D341Med (cell line): ENCODE data around the gene RHOH.

Experiments used
- DNase-seq: peaks from one replicate; pipeline ENCODE4 v3.0.0; 2012; ENCODE audit warnings: low spot score

Gene RHOH

DNA sequence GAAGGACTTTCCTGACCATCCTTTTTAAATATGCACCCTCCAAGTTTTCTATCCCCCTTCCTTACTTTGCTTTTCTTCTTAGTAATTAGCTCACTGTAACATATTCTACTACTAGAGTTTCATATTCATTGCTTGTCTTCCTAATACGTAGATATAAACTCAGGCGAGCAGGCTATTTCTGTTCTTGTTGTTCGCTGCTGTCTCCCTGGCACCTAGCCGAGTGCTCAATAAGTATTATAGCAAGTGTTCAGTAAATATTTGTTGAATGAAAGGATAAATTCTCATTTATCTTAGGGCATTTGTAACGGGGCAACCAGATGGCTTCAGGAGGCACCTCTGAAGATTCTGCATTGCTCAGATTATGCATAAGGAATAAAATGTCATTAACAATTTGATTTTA lies 6.8 kb upstream of the RHOH start:
- DNase-seq: no peak

DNA sequence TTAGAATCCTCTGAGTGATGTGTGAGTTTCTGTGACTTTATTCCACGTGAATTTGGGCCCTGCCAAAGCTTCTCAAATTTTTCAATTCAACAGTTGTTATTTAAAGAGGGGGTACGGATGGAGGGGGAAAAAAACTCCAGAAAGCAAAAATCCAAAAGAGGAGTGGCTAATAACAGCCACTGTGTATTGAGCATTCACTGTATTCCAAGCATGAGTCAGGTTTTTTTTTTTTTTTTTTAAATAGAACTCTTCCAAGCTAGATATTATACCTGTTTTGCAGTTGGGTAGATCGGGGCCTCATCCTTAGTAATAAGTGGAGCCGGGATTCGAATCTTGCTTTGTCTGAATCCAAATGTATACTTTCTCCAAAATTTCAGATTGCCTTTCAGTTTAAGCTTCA lies 6.4 kb upstream of the RHOH start:
- DNase-seq: no peak

DNA sequence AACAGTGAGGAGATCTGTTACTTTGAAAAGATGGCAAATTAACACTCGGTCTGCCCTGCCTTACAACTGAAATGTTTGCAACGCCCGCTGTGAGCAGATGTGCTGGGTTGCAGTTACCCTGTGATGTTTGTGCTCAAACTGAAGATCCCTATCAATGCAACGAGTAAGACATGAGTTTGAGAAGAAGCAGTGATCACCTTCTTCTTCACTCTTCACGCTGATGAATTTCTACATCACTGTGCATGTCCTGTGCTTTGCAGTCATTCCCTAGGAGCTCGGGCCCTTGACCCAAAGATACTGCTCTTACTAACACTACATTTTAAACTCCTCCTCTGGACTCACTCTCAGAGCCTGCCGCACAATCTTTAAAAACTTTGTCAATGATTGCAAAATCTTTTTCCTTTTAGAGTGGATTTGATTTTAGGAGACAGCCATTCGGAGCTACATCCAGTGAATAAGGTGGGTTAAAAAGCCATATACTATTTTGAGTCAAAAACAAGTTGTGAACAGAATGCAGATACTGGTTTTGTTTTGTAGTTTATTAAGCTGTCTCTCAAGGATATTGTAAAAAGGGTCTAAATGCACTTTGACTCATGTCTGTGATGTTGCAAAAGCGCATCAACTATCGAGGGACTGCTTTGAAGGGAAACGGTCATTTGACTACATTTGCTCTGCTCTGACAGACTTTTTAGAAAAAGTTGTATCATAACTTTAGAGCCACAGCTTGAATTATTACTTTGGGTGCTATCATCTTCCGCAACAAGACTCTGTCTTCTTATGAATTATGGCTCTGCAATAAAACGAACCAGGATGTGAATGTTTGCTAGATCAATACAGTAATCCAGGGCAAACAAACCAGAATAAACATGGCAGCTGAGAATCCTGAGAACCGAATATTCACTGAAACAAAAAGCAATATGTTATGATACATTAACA lies 5.7 kb upstream of the RHOH start:
- DNase-seq: no peak

DNA sequence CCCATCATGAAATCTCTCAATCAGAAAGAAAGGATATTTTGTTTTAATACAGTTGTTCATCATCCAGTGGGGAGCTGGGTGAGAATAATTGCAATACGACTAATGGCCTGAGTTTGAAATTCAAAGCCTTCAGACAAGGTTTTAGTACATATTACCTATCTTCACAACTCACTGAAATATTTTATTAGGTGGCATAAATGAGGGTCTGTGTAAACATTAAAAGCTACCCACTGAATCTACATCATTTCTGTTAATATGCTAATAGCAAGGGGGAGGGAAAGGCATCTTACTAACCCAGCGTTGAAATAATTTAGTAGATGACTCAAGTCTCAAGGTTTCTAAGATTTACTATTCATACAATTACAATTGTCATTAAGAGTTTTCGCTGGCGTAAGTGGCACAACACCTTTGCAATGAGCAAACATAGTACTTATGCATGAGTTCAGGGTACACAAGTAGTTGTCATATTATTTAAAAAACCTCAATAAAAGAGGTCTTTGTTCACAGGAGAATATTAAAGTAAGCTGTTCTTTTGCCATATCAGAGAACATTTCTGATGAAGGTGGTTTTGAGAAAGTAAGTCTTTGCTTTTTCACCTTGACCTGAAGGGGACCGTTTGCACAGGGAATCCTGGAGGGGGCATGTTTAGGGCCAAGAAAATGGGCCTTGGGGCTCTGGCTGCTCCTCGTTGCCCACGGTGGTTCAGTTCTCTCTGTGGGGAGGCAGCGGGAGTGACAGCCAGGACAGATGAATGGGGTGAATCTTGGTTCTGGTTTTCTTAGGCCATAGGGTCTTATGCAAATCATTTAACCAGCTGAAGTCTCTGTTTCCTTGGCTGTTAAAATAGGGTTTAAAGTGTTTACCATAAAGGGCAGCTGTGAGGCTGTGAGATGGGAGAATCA lies 4.5 kb upstream of the RHOH start:
- no peak for DNase-seq

DNA sequence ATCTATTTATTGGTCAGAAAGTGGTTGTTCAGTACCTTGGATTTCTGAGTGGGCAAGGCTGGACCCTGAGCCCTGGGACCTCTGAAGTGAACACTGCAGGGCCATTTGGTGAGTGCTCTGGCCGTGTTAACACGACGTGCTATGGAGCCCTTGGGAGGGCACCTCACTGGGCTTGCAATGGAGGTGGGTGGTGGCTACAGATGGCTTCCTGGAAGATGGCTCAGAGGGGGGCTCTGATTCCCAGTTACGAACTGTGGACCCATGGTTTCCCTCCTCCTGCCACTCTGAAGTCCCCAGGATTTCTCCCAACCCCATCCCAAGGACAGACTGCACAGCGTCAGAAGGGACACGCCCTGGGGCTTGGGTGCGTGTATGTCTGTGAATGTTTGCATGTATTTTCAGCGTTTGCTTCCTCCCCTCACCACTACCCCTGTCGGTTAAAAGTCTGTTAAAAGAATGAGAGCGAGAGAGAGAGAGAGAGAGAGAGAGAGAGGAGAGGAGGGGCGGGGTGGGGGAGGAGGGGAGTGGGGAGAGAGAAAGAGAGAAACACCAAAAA lies 3.7 kb upstream of the RHOH start:
- no peak for DNase-seq

DNA sequence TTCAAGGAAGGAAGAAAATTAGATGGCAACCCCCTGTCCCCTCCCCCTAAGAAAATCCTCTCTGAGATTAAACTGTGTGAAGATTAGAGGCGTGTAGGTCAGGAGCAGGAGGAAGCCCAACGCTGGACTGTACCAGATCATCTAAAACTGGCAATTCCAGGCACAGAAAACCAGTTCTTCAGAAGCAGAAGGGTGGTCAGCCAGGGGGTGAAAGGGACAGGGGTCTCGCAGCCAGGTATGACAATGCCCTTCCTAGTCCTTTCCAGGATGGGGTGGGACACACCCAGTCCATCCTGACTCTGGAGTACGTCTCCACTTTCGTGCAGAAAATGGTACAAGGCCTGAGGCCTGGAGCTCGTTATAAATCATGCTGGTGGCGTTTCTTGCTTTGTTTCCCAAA lies 3.3 kb upstream of the RHOH start:
- DNase-seq: no peak

DNA sequence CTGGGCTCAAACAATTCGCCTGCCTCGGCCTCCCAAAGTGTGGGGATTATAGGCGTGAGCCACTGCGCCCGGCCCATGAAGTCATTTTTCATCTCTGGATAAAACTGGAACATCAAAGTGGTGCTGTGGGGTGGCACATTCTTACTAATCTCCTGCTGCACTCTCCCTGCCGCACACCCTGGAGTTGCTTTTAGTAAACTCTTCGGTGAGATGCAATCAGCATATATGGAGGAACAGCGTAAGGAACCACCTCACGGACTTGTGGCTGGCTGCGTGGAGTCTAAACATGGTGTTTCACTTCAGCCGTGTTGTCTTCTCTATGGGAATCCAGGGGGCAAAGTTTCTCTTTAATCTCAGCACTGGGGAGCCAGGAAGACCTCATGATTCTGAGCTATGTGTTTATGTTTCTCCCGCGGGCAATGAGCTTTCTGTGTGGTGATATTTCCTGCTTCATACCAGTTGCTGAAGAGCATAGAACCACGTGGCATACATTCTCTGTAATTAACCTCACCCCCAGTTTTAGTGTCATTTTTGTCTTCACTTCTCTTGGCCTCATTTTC lies 2.1 kb upstream of the RHOH start:
- no peak for DNase-seq

DNA sequence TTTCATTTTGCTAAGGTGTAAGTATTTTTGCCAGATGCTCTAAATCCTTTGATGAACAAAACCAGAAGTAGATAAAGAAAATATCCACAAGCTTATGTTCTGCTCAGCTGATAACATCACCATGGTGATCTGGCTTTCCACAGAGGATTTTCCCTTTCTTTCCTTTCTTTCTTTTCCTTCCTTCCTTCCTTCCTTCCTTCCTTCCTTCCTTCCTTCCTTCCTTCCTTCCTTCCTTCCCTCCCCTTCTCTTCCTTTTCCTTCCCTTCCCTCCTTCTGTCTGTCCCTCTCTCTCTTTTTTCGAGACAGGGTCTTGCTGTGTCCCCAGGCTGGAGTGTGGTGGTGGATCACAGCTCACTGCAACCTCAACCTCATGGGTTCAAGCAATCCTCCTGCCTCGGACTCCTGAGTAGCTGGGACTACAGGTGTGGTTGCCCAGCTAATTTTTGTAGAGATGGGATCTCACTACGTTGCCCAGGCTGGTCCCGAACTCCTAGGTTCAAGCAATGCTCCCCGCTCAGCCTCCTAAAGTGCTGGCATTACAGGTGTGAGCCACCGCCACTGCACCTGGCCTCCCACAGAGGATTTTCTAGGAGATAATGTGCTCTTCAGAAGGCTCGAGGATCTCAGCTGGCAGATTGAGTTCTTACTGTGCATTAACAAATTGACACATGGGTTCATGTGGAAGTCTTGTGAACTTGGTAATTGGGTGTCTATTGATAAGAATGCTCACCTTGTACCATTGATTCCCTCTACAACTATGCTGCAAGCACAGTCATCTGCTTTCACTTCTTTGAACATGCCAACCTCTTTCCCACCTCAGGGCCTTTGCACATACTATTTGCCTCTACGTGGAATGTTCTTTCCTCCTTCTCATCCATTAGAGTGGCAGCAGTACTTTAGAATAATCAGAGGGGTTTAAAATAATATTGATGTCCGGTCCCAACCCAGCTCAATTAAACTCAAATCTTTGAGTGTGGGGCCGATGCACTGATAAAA lies 1.4 kb upstream of the RHOH start:
- DNase-seq: no peak

DNA sequence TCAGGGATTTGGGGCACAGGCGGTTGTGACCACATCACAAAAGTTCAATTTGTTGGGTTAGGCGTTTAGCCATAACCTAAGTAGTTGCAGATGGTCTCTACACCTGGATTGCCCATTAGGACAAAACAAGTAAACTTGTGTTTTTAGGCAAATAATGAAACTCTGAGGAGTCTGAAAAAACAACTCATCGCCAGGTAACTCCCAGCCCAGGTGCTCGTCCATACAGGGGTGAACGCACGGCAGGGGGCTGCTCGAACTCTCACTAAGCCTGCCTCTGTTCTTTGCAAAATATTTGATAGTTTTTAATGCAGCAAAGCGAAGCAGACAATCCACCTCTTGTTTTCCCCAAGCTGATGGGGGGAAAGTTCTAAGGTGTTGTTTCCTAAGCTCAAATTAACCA lies 559 bp upstream of the RHOH start:
- no peak for DNase-seq

DNA sequence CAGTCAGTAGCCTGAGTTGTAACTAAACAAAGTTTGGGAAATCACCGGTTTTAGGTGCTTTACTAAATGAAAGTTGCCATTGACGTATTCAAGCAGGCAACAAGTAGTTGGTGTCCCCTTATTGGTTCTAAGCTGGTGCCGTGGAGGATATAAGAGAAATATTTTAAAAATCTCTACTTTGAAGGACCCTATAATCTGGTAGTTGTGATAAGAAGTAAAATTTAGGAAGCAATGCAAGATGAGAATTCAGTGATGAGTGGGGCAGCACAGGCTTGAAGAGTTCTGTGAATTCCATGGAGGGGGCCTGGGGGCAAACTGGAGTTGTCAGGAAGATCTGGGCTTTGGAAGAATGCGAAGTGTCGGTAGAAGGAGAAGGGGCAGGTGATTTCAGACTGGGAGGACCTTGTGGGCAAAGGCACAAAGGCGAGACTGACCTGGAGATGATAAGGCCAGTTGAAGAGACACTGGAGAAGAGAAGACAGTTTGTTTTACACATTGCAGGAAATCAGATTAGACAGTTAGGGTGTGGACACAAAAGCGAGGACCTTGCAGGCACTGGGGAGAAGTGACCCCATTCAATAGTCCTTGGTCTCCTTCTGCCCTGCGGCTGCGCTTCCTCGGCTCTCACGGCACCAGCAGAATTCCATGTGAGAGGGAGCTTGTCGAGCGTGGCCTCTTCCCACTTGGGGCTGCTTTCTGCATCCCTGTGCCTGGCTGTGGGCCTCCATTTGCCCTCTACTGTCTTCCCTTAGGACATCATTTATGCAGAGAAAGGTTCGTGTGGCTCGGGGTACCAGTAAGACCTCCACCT lies 1.3 kb downstream of the RHOH start:
- no peak for DNase-seq

DNA sequence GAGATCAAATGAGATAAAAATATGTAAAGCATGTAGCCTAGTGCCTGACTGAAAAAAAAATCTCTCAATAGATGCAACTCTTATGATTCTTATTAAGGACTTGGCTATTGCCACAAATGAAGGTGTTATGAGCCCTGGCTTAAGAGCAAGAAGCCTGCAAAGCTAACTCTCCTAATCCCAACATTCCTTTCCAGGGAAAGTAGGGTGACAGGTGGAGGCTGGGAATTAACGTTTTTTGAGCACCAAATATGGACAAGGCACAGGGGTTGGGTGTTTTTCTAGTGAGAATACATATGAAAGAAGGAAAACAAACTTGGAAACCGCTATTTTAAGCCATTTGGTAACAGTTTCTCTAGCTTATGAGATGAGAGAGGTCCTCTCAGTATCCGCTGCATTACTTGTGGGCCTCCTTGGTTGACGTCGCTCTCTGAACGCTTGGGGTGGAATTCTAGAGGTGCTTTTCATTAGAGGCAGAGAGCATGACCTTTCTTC lies 2.4 kb downstream of the RHOH start:
- DNase-seq: no peak

DNA sequence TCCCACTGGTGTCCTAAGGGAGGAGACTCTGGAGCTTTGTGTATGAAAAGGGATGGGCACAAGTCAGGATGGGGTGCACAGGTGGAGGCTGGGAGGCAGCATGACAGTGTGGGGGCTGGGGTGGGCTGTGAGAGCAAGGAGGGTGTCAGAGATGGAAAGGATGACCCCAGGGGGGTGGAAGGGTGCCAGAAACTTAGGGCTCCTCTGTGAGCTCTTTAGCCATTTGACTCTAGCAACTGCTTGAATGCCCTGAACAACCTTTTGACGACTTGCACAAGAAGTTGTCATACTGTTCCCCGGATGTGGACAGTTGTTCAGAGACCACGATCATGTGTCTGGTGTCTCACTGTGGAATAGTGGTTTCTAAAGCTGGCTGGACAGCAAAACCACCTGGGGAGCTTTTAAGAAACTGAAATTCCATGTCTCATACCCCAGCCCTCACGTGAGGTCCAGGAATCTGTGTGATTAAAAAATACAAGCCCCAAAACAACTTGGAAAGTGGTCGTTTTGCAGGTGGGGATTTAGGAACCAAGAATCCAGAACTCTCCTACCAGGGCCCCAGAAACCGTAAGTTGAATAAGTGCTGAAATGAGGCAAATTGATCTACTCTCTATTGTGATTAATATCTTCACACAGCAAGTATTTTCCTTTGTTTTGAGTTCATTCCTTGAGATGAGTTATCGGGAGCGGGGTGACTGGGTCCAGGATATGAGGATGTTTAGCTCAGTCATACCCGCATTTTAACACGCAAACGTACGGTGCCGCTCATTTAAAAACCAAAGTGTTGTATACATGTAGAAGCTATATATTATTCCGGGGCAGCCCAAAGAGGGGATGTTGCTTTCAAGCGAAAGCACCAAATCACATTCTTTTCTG lies 3.4 kb downstream of the RHOH start:
- no peak for DNase-seq

DNA sequence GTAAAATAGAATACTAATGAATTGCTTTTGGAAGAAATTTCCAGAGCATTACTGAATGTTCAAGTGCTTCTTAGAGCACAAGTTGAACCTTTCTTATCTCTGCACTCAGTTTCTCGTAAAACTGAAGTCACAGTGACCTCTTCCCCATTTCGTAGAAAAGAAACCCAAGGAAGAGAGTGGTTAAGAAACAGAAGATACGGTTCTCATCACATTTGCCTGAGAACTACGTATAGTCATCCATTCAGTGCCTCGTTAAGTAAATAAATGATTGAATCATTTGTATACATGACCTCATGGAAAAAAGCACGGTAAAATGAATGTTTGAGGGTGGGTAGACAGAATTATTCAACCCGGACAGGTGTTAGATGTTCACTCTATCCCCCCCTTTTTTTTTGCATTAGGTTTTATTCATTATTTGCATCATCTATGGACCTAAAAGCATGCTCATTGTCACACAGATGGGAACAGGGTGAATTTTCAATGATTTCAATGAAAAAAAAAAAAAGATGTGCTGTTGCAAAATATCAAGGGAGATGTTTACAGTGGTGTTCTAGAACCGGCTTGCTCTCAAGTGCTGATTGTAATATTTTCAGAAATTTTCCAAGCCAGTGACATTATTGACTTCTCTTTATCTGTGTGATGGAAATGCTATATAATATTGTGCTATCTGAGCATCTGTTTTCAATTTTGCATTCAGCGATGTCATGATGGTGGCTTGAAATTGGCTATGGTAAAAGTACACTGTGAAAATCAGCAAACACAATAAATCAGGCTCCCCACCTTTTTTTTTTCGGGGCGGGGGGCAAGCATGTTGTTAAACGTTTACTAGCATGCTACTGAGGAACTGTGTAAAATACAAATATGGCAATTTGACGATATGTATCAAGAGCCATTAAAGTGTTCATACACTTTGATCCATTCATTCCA lies 4.3 kb downstream of the RHOH start:
- no peak for DNase-seq

DNA sequence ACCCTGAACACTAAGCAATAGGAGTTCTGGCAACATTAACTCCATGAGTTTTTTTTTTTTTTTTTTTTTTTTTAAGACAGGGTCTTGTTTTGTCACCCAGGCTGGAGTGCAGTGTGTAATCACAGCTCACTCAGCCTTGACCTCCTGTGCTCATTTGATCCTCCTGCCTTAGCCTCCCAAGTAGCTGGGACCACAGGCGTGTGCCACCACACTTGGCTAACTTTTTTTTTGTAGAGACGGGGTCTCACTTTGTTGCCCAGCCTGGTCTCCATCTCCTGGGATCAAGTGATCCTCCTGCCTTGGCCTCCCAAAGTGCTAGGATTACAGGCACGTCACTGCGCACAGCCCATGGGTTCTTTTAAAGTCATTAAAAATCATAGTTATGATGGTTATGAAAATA lies 5.1 kb downstream of the RHOH start:
- no peak for DNase-seq

DNA sequence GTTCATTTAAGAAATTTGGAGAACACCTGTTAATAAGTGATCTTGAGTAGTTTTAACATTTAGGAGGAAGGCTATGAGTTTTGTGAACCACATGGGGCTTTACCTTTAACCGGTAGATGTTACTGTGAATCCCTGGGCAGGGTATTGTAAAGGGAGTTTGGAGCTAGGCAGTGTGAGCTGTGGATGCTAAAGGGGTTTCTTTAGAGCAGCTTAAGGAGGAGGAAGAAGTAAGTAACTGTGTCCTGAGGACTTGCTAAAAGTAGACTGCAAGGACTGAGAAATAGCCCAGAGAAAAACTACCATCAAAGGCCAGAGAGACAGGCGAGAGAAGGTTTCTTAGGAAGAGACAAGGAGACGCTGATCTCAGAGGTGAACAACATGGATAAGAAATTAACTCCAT lies 5.6 kb downstream of the RHOH start:
- no peak for DNase-seq

DNA sequence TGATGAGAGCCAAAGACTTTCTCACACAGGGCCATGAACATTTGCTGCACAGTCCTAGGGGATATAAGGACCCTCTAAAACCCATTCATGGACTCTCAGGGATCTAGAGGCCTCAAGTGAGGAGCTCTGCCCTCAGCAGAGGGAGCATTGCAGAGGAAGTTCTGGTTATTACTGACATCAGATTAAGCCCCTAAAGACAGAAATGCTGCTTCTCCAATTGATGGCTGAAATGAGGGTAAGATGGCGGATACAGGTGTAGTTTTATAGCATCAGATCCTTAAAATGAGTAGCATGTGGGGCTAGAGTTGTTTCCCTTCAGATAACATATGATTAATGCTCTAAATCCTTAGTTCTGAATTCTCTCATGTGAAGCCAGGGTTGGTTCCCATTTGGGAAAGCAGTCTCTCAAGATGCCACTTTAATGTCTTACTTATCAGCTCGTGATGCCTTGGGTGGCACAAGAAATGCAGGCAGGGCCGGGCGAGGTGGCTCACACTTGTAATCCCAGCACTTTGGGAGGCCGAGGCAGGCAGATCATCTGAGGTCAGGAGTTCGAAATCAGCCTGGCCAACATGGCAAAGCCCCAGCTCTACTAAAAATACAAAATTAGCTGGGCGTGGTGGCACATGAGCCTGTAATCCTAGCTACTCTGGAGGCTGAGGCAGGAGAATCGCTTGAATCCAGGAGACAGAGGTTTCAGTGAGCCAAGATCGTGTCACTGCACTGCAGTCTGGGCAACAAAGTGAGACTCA lies 7.9 kb downstream of the RHOH start:
- no peak for DNase-seq
